ENCODE data around the gene OSR1. TPM values are rescaled to one million over a fixed set of nuclear protein-coding genes. Genes with fewer than 3 reads are reported as not detected.

OSR1 gene
- total and polyA plus RNA-seq, 2 donors (not counting 3 experiments of a cell fraction or from before 2014, with no cell fraction given) = not detected

- no peaks in the 10 kb centered on the region for H3K79me2 ChIP-seq (ENCODE audit: control insufficient read depth, insufficient read depth, low read length)
- H3K4me1 ChIP-seq (ENCODE audit: control insufficient read depth, extremely low read depth, insufficient read depth, low read length) = no peaks in the 10 kb centered on the region
- no peak for FAIRE-seq
- no peak overlapping the region for H3K9ac ChIP-seq (replicated peaks; ENCODE audit: extremely low read depth, insufficient read depth, low read length)
- H3K4me3 ChIP-seq (replicated peaks in 1 of 3; ENCODE audit: insufficient read depth in 1 of 3, low read depth in 1 of 3, low read length in 3 of 3) = no peak overlapping the region
- dilution Hi-C loops (cut with MboI; ENCODE audit: extremely low pct_ligation_motif_present, low sequenced_read_pairs) (no loop called here), intact Hi-C loops (cut with micrococcal nuclease) (no loop called here)
- no peak overlapping the region for H2AFZ ChIP-seq (ENCODE audit: low read depth, low read length)
- H3K36me3 ChIP-seq (ENCODE audit: control insufficient read depth in 2 of 2, extremely low read depth in 1 of 2, insufficient read depth in 2 of 2, low read length in 2 of 2) = no peaks in the 10 kb centered on the region
- peaks cover 0 to 2% of the 10 kb centered on the region in 2 experiments for H3K27me3 ChIP-seq (ENCODE audit: control insufficient read depth in 2 of 2, insufficient read depth in 2 of 2, low read length in 2 of 2)
- TF ChIP-seq POLR2AphosphoS5 (IDR thresholded peaks at IDR 0.05; ENCODE audit: insufficient read depth, low read depth, low read length) (no peak), GATA2 (IDR thresholded peaks at IDR 0.05; ENCODE audit: insufficient read depth, insufficient read length, low read depth, low read length) (no peak), EZH2 (IDR thresholded peaks at IDR 0.05; ENCODE audit: borderline replicate concordance, low read depth, low read length, severe bottlenecking) (no peak), JUN (IDR thresholded peaks at IDR 0.05; ENCODE audit: borderline replicate concordance, insufficient read depth, insufficient read length, low read depth) (no peak), CTCF (IDR thresholded peaks at IDR 0.05; ENCODE audit: extremely low read depth in 1 of 2, insufficient read depth in 1 of 2, low read depth in 1 of 2, low read length in 2 of 2) (no peak), MAX (IDR thresholded peaks at IDR 0.05; ENCODE audit: insufficient read depth, insufficient read length) (no peak), FOS (IDR thresholded peaks at IDR 0.05; ENCODE audit: borderline replicate concordance, insufficient read depth, low read length) (no peak), MYC (IDR thresholded peaks at IDR 0.05; ENCODE audit: low read depth, low read length) (no peak), POLR2A (IDR thresholded peaks at IDR 0.05; ENCODE audit: low read depth, low read length) (no peak)
- no peaks in the 10 kb centered on the region for H3K9me3 ChIP-seq (replicated peaks; ENCODE audit: control insufficient read depth, insufficient read depth, low read length)
- H3K9me1 ChIP-seq (replicated peaks; ENCODE audit: control insufficient read depth, extremely low read depth, insufficient read depth, low read length) = no peaks in the 10 kb centered on the region
- ChIA-PET POLR2A (no interaction called here), CTCF (interaction anchor here (1.6 kb wide), 1 partner anchor 9 kb away, joined by 3 read pairs; no protein-coding TSS in a partner anchor)
- H3K27ac ChIP-seq (ENCODE audit: insufficient read depth, low read depth, low read length) = no peak overlapping the region
- no peak overlapping the region for H3K4me2 ChIP-seq (ENCODE audit: insufficient read depth, low read length)
- no peaks in the 10 kb centered on the region for H4K20me1 ChIP-seq (replicated peaks; ENCODE audit: control insufficient read depth, extremely low read depth, insufficient read depth, low read length)
- DNase-seq (ENCODE audit: low read depth, low spot score) = no peak
- no TSS peak for BruUV-seq (replicated peaks)
Observed at GRCh38 chr2:19327496-19327895, 30.9 kb downstream of the OSR1 start.
